ENCODE results near the gene TRIM73. TPM values are rescaled to one million over a fixed set of nuclear protein-coding genes. Genes with fewer than 3 reads are reported as not detected.
"Not testable (repeated sequence)": the region's sequence is repeated elsewhere in the genome, so short reads cannot be mapped to it uniquely, and the experiment has no call there.

The TRIM73 gene
- total RNA-seq (2013), result 0.92 TPM
- polyA plus RNA-seq, result under 1 TPM in 2 of 3 donors, not detected in 1; 0.51 to 0.89 TPM
- polyA minus RNA-seq, result 1.4 and 2.9 TPM in 2 replicates
- total RNA-seq, result 0 to 0.25 (median 0.08) reads per million in 11 experiments

GRCh38 chr7:75395329-75395728 lies at the start of gene TRIM73:
TSS of gene TRIM73 (plus strand) at chr7:75395629. CDS start at chr7:75398934, 3,305 bp downstream.
- H4K20me1 ChIP-seq (ENCODE audit: insufficient read depth, low read length); H3K27me3 ChIP-seq (ENCODE audit: control insufficient read depth in 2 of 2, insufficient read depth in 2 of 2, low read length in 2 of 2); H3K79me2 ChIP-seq (ENCODE audit: insufficient read depth, low read length); H3K4me3 ChIP-seq (replicated peaks in 1 of 3; ENCODE audit: low read depth in 2 of 3, low read length in 3 of 3); H3K9ac ChIP-seq (ENCODE audit: insufficient read depth, low read length, poor library complexity, severe bottlenecking); H3K4me3 Mint-ChIP-seq; H3K27ac ChIP-seq (ENCODE audit: low read depth in 1 of 2, low read length in 2 of 2); H3K36me3 Mint-ChIP-seq; H3K27ac Mint-ChIP-seq; H2AFZ ChIP-seq (ENCODE audit: insufficient read depth, low read depth, low read length, poor library complexity, severe bottlenecking); DNase-seq; H3K4me2 ChIP-seq (replicated peaks; ENCODE audit: extremely low read depth, low read length, poor library complexity, severe bottlenecking); intact Hi-C loops (cut with micrococcal nuclease); H3K9me3 ChIP-seq (replicated peaks in 1 of 2; ENCODE audit: control insufficient read depth in 1 of 2, insufficient read depth in 1 of 2, low read length in 2 of 2); H3K9me3 Mint-ChIP-seq; H3K4me1 ChIP-seq (ENCODE audit: control insufficient read depth in 1 of 2, insufficient read depth in 2 of 2, low read length in 2 of 2); H3K4me1 Mint-ChIP-seq; H3K27me3 Mint-ChIP-seq (ENCODE audit: low read depth in 3 of 3); H3K36me3 ChIP-seq (replicated peaks in 1 of 2; ENCODE audit: control insufficient read depth in 1 of 2, insufficient read depth in 2 of 2, low read length in 2 of 2): not testable (repeated sequence)
- WGBS (ENCODE audit: insufficient coverage), result no CpG with 5 or more reads among the region's 34 CpGs

DNA sequence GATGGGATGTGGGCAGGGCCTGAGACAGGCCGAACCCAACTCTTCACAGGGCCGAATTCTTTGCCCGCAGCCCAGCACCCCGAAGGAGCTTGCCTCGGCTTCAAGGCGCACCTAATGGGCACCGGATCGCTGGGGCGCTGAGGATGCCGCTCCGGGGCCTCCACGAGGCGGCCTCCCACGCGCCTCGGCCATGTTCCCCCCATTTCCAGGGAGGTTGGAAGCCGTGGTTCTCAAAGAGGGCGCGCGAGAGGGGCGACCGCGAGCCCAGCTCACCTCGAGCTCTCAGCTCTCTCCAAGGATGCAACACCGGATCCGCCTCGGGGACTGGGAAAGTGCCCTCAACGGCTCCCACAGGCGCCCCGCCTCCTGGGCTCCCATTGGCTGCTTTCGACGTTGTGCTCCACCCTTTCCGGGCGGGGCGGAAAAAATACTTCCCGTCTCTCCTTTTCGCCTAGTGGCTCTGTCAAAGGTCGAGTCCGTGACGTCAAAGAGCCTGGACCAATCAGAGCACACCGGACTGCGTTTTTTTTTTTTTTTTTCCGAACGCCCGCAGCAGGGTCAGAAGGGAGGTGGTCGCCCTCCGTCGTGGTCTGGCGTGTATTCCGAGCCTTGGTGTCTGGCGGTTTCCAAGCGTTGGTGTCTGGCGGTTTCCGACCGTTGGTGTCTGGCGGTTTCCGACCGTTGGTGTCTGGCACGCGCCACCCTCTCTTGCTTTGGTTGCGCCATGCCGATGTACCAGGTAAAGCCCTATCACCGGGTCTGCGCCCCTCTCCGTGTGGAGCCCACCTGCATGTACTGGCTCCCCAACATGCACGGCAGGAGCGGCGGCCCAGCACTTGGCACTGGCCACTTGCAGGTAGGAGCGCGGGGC lies 36.5 kb upstream of the TRIM73 start:
- H3K36me3 ChIP-seq (replicated peaks in 1 of 2; ENCODE audit: control insufficient read depth in 1 of 2, insufficient read depth in 2 of 2, low read length in 2 of 2); H2AFZ ChIP-seq (ENCODE audit: insufficient read depth, low read depth, low read length, poor library complexity, severe bottlenecking); H3K27me3 ChIP-seq (ENCODE audit: control insufficient read depth in 2 of 2, insufficient read depth in 2 of 2, low read length in 2 of 2); H3K4me2 ChIP-seq (replicated peaks; ENCODE audit: extremely low read depth, low read length, poor library complexity, severe bottlenecking); H3K79me2 ChIP-seq (ENCODE audit: insufficient read depth, low read length); H3K4me1 ChIP-seq (ENCODE audit: control insufficient read depth in 1 of 2, insufficient read depth in 2 of 2, low read length in 2 of 2); H3K36me3 Mint-ChIP-seq; H3K27me3 Mint-ChIP-seq (ENCODE audit: low read depth in 3 of 3); H3K9me3 Mint-ChIP-seq; DNase-seq; H3K9me3 ChIP-seq (replicated peaks in 1 of 2; ENCODE audit: control insufficient read depth in 1 of 2, insufficient read depth in 1 of 2, low read length in 2 of 2); H3K4me1 Mint-ChIP-seq; intact Hi-C loops (cut with micrococcal nuclease); H4K20me1 ChIP-seq (ENCODE audit: insufficient read depth, low read length); H3K9ac ChIP-seq (ENCODE audit: insufficient read depth, low read length, poor library complexity, severe bottlenecking): not testable (repeated sequence)
- Histone ChIP-seq H3K27ac (ENCODE audit: low read depth in 1 of 2, low read length in 2 of 2) (peak overlapping the region in 1 of 2 donors; percentile 36), H3K4me3 (replicated peaks in 1 of 3; ENCODE audit: low read depth in 2 of 3, low read length in 3 of 3) (peak overlapping the region; percentile 40 to 48 (median 43))
- WGBS (ENCODE audit: insufficient coverage), result no CpG with 5 or more reads among the region's 70 CpGs
- Mint-ChIP-seq H3K4me3 (peak overlapping the region; percentile 43 to 83), H3K27ac (peak overlapping the region in 6 of 7 donors; percentile 79 to 96 (median 88))

DNA sequence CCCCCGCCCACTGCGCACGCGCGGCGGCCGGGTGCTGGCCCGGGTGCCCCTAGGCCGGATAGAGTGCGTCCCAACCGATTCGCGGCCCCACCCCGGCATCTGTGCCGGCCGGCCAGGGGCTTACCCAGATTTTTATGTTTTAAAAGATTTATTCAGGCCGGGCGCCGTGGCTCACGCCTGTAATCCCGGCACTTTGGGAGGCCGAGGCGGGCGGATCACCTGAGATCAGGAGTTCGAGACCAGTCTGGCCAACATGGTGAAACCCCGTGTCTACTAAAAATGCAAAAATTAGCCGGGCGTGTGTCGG lies 35.9 kb upstream of the TRIM73 start:
- H3K9ac ChIP-seq (ENCODE audit: insufficient read depth, low read length, poor library complexity, severe bottlenecking); H3K9me3 ChIP-seq (replicated peaks in 1 of 2; ENCODE audit: control insufficient read depth in 1 of 2, insufficient read depth in 1 of 2, low read length in 2 of 2); H4K20me1 ChIP-seq (ENCODE audit: insufficient read depth, low read length); H2AFZ ChIP-seq (ENCODE audit: insufficient read depth, low read depth, low read length, poor library complexity, severe bottlenecking); H3K36me3 ChIP-seq (replicated peaks in 1 of 2; ENCODE audit: control insufficient read depth in 1 of 2, insufficient read depth in 2 of 2, low read length in 2 of 2); H3K9me3 Mint-ChIP-seq; DNase-seq; H3K79me2 ChIP-seq (ENCODE audit: insufficient read depth, low read length); H3K4me1 Mint-ChIP-seq; H3K36me3 Mint-ChIP-seq; H3K4me1 ChIP-seq (ENCODE audit: control insufficient read depth in 1 of 2, insufficient read depth in 2 of 2, low read length in 2 of 2); H3K4me3 Mint-ChIP-seq; H3K27ac ChIP-seq (ENCODE audit: low read depth in 1 of 2, low read length in 2 of 2); H3K27me3 Mint-ChIP-seq (ENCODE audit: low read depth in 3 of 3); H3K27me3 ChIP-seq (ENCODE audit: control insufficient read depth in 2 of 2, insufficient read depth in 2 of 2, low read length in 2 of 2); H3K4me2 ChIP-seq (replicated peaks; ENCODE audit: extremely low read depth, low read length, poor library complexity, severe bottlenecking); intact Hi-C loops (cut with micrococcal nuclease): not testable (repeated sequence)
- peak overlapping the region in 2 of 3 experiments; percentile 43 to 48 for H3K4me3 ChIP-seq (replicated peaks in 1 of 3; ENCODE audit: low read depth in 2 of 3, low read length in 3 of 3)
- peak overlapping the region in 2 of 7 donors; percentile 79 to 87 for H3K27ac Mint-ChIP-seq
- WGBS (ENCODE audit: insufficient coverage), result no CpG with 5 or more reads among the region's 29 CpGs

DNA sequence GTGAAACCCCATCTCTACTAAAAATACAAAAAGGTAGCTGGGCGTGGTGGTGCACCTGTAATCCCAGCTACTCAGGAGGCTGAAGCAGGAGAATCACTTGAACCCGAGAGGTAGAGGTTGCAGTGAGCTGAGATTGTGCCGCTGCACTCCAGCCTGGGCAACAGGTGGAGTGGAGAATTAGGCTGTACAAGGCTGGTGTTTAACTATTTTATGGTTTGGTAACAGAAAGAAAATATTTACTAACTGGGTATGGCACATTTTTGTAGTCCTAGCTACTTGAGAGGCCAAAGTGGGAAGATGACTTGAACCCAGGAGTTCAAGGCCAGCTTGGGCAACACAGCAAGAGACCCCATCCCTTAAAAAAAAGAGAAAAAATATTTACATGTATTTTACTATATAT lies 31.4 kb upstream of the TRIM73 start:
- H3K4me1 ChIP-seq (ENCODE audit: control insufficient read depth in 1 of 2, insufficient read depth in 2 of 2, low read length in 2 of 2); H3K36me3 Mint-ChIP-seq; H3K4me1 Mint-ChIP-seq; H2AFZ ChIP-seq (ENCODE audit: insufficient read depth, low read depth, low read length, poor library complexity, severe bottlenecking); H3K4me3 ChIP-seq (replicated peaks in 1 of 3; ENCODE audit: low read depth in 2 of 3, low read length in 3 of 3); H3K27me3 ChIP-seq (ENCODE audit: control insufficient read depth in 2 of 2, insufficient read depth in 2 of 2, low read length in 2 of 2); H3K9me3 Mint-ChIP-seq; H3K9me3 ChIP-seq (replicated peaks in 1 of 2; ENCODE audit: control insufficient read depth in 1 of 2, insufficient read depth in 1 of 2, low read length in 2 of 2); H3K27ac ChIP-seq (ENCODE audit: low read depth in 1 of 2, low read length in 2 of 2); H3K4me2 ChIP-seq (replicated peaks; ENCODE audit: extremely low read depth, low read length, poor library complexity, severe bottlenecking); H4K20me1 ChIP-seq (ENCODE audit: insufficient read depth, low read length); H3K79me2 ChIP-seq (ENCODE audit: insufficient read depth, low read length); H3K27ac Mint-ChIP-seq; H3K36me3 ChIP-seq (replicated peaks in 1 of 2; ENCODE audit: control insufficient read depth in 1 of 2, insufficient read depth in 2 of 2, low read length in 2 of 2); H3K9ac ChIP-seq (ENCODE audit: insufficient read depth, low read length, poor library complexity, severe bottlenecking); DNase-seq; H3K27me3 Mint-ChIP-seq (ENCODE audit: low read depth in 3 of 3); intact Hi-C loops (cut with micrococcal nuclease); H3K4me3 Mint-ChIP-seq: not testable (repeated sequence)
- no CpG with 5 or more reads among the region's 3 CpGs for WGBS (ENCODE audit: insufficient coverage)

Data from CD14-positive monocyte (primary cell).